Skeletal muscle satellite cell (primary cell): ENCODE data around the gene NEURL4.
A peak's percentile ranks its signal among the peaks of the same experiment; 100 is the strongest.

Experiments
- H3K27me3 ChIP-seq: 2 replicates; pipeline ENCODE4 v1.7.0; 2013; ENCODE audit warnings: low read length; ENCODE audit not compliant: control insufficient read depth, insufficient read depth
- H3K36me3 ChIP-seq: 2 replicates; pipeline ENCODE4 v1.7.0; 2013; ENCODE audit warnings: mild to moderate bottlenecking, control low read depth, low read length; ENCODE audit not compliant: insufficient read depth
- H3K4me1 ChIP-seq: 2 replicates; pipeline ENCODE4 v1.7.0; 2013; ENCODE audit warnings: low read length; ENCODE audit not compliant: control insufficient read depth, insufficient read depth
- H3K4me2 ChIP-seq: 2 replicates; pipeline ENCODE4 v1.7.0; 2013; ENCODE audit warnings: mild to moderate bottlenecking, low read length
- H3K4me3 ChIP-seq: 2 replicates; pipeline ENCODE4 v1.7.0; 2013; ENCODE audit warnings: low read length
- H3K9ac ChIP-seq: 2 replicates; pipeline ENCODE4 v1.7.0; 2013; ENCODE audit warnings: mild to moderate bottlenecking, low read depth, low read length, moderate library complexity
- H3K9me3 ChIP-seq: replicated peaks from 2 replicates; pipeline ENCODE4 v1.7.0; 2013; ENCODE audit warnings: mild to moderate bottlenecking, control low read depth, low read length

Gene NEURL4

GRCh38 chr17:7329997-7330637 is 982 bp upstream of the NEURL4 start:
- peaks cover 19% of the 10 kb centered on the region for H3K36me3 ChIP-seq
- no peaks in the 10 kb centered on the region for H3K9me3 ChIP-seq
- peak overlapping the region; percentile 92 for H3K4me3 ChIP-seq
- peaks cover 8% of the 10 kb centered on the region for H3K27me3 ChIP-seq
- H3K4me1 ChIP-seq = peaks cover 13% of the 10 kb centered on the region
- H3K9ac ChIP-seq = peak overlapping the region; percentile 84
- peak overlapping the region; percentile 100 for H3K4me2 ChIP-seq

- Histone ChIP-seq H3K4me1 (peaks cover 13% of the 10 kb centered on the region), H3K36me3 (peaks cover 23% of the 10 kb centered on the region), H3K9me3 (no peaks in the 10 kb centered on the region), H3K27me3 (peaks cover 2% of the 10 kb centered on the region), H3K9ac (peak overlapping the region; percentile 84), H3K4me3 (peak overlapping the region; percentile 92), H3K4me2 (peak overlapping the region; percentile 100)
Measured at GRCh38 chr17:7329374-7329996, 350 bp upstream of the NEURL4 start.

- H3K9me3 ChIP-seq = no peaks in the 10 kb centered on the region
- H3K4me3 ChIP-seq = peak overlapping the region; percentile 92
- peaks cover 13% of the 10 kb centered on the region for H3K4me1 ChIP-seq
- peak overlapping the region; percentile 88 for H3K4me2 ChIP-seq
- peak overlapping the region; percentile 84 for H3K9ac ChIP-seq
- H3K27me3 ChIP-seq = no peaks in the 10 kb centered on the region
- H3K36me3 ChIP-seq = peaks cover 36% of the 10 kb centered on the region
Measured at GRCh38 chr17:7328009-7328408, 1.1 kb downstream of the NEURL4 start.

GRCh38 chr17:7327501-7327900 is 1.6 kb downstream of the NEURL4 start:
- Histone ChIP-seq H3K4me2 (peak overlapping the region; percentile 88), H3K36me3 (peaks cover 41% of the 10 kb centered on the region), H3K4me3 (no peak overlapping the region), H3K27me3 (no peaks in the 10 kb centered on the region), H3K4me1 (peaks cover 13% of the 10 kb centered on the region), H3K9ac (no peak overlapping the region), H3K9me3 (no peaks in the 10 kb centered on the region)

GRCh38 chr17:7327056-7327455 is 2.1 kb downstream of the NEURL4 start:
- Histone ChIP-seq H3K27me3 (no peaks in the 10 kb centered on the region), H3K9ac (no peak overlapping the region), H3K4me1 (peaks cover 13% of the 10 kb centered on the region), H3K4me3 (no peak overlapping the region), H3K4me2 (no peak overlapping the region), H3K9me3 (no peaks in the 10 kb centered on the region), H3K36me3 (peaks cover 43% of the 10 kb centered on the region)

- Histone ChIP-seq H3K27me3 (no peaks in the 10 kb centered on the region), H3K9me3 (no peaks in the 10 kb centered on the region), H3K4me1 (peaks cover 13% of the 10 kb centered on the region), H3K4me2 (no peak overlapping the region), H3K36me3 (peaks cover 45% of the 10 kb centered on the region), H3K9ac (no peak overlapping the region), H3K4me3 (no peak overlapping the region)
Measured at GRCh38 chr17:7326186-7326585, 2.9 kb downstream of the NEURL4 start.

GRCh38 chr17:7325031-7325528 is 4.1 kb downstream of the NEURL4 start:
- Histone ChIP-seq H3K27me3 (no peaks in the 10 kb centered on the region), H3K36me3 (peaks cover 52% of the 10 kb centered on the region), H3K4me2 (no peak overlapping the region), H3K4me1 (peaks cover 10% of the 10 kb centered on the region), H3K9ac (no peak overlapping the region), H3K4me3 (no peak overlapping the region), H3K9me3 (no peaks in the 10 kb centered on the region)

GRCh38 chr17:7324438-7324779 is 4.7 kb downstream of the NEURL4 start:
- no peak overlapping the region for H3K4me3 ChIP-seq
- no peak overlapping the region for H3K9ac ChIP-seq
- no peak overlapping the region for H3K4me2 ChIP-seq
- peaks cover 52% of the 10 kb centered on the region for H3K36me3 ChIP-seq
- H3K27me3 ChIP-seq = no peaks in the 10 kb centered on the region
- H3K9me3 ChIP-seq = no peaks in the 10 kb centered on the region
- H3K4me1 ChIP-seq = peaks cover 10% of the 10 kb centered on the region

- Histone ChIP-seq H3K27me3 (no peaks in the 10 kb centered on the region), H3K9me3 (no peaks in the 10 kb centered on the region), H3K9ac (no peak overlapping the region), H3K36me3 (peaks cover 56% of the 10 kb centered on the region), H3K4me1 (peaks cover 10% of the 10 kb centered on the region), H3K4me2 (no peak overlapping the region), H3K4me3 (no peak overlapping the region)
Measured at GRCh38 chr17:7323731-7324437, 5.3 kb downstream of the NEURL4 start.

- no peaks in the 10 kb centered on the region for H3K9me3 ChIP-seq
- H3K36me3 ChIP-seq = peaks cover 65% of the 10 kb centered on the region
- no peak overlapping the region for H3K4me3 ChIP-seq
- H3K9ac ChIP-seq = no peak overlapping the region
- no peak overlapping the region for H3K4me2 ChIP-seq
- peaks cover under 1% of the 10 kb centered on the region for H3K4me1 ChIP-seq
- H3K27me3 ChIP-seq = no peaks in the 10 kb centered on the region
Measured at GRCh38 chr17:7322520-7323194, 6.5 kb downstream of the NEURL4 start.

- H3K4me3 ChIP-seq = no peak overlapping the region
- H3K9ac ChIP-seq = no peak overlapping the region
- H3K9me3 ChIP-seq = no peaks in the 10 kb centered on the region
- peaks cover 68% of the 10 kb centered on the region for H3K36me3 ChIP-seq
- no peak overlapping the region for H3K4me2 ChIP-seq
- H3K4me1 ChIP-seq = no peaks in the 10 kb centered on the region
- no peaks in the 10 kb centered on the region for H3K27me3 ChIP-seq
Measured at GRCh38 chr17:7321466-7321865, 7.7 kb downstream of the NEURL4 start.
